Activated CD4-positive, alpha-beta T cell treated with anti-CD3 and anti-CD28 coated beads, Interleukin-10, Interleukin-2, amounts not matched to agents 100 ng/mL and 50 ng/mL, durations not matched to agents 16 hours and 8 hours (primary cell): ENCODE data around the gene RUBCNL.

Source experiments
- DNase-seq: peaks from one replicate; pipeline ENCODE4 v3.0.0-alpha.2; 2020

RUBCNL gene

GRCh38 chr13:46297361-46297811 lies 89.7 kb downstream of the RUBCNL start:
- DNase-seq = no peak

- no peak for DNase-seq
Observed at GRCh38 chr13:46296921-46297320, 90.1 kb downstream of the RUBCNL start.

- peak; percentile 82 for DNase-seq
Observed at GRCh38 chr13:46296115-46296822, 90.8 kb downstream of the RUBCNL start.

GRCh38 chr13:46295491-46296114 lies 91.4 kb downstream of the RUBCNL start:
- DNase-seq = peak; percentile 90

GRCh38 chr13:46293436-46293835 lies 93.6 kb downstream of the RUBCNL start:
- DNase-seq = no peak
